Stimulated activated CD4-positive, alpha-beta T cell treated with anti-CD3 and anti-CD28 coated beads, Interleukin-4, amount 100 ng/mL, for 1 hour (primary cell): Measurements from ENCODE around the gene LTF.
"Not testable (repeated sequence)": the region's sequence is repeated elsewhere in the genome, so short reads cannot be mapped to it uniquely, and the experiment has no call there.

ENCODE experiments used
- DNase-seq: peaks from one replicate; pipeline ENCODE4 v3.0.0-alpha.2; 2020

LTF gene

DNA sequence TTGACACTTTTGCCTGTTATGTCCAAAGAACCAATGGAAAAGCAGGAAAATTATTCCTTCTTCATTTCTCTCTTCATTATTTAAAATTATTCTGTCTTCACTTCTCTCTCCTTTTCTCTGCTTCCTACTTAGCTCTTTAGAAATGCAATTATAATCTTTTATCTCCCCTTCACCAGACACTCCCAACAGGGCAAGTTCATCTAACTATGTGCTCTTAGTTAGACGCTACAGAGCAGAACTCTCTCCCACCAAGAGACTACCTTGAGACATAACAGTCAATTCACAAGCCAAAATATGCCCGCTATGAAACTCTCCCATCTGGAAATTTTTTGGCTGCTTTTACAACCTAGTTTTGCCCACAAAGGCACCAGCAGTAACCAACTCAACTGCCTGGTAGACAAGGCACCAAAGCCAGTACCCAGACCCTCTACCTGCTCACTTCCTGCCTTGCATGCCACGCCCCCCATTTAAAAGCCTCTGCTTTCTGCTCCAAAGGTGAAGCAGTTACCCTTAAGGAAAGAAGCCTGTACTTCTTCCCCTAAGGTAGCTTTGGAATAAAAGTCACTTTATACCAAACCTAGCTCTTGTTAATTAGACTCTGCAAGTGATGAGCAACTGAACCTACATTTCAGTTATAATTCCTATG, 29.5 kb downstream of the LTF start:
- DNase-seq: no peak

DNA sequence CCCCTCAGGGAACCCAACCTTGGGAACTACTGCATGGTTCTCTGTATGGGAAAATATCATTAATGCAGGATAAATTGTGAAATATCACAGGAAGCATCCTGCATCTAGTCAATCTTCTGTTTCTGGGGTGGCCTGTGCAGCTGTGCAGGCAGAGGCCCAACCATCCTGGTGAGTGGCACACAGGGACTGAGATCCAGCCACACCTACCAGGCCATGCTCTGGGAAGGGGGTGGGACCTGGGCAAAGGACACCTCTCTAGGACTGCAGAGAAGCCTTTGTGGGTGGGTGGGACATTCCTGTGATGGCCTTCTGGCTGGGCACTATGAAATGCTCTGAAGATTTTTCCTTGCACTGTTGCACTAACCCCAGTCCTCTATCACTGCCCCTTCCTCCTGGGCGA, 30.9 kb downstream of the LTF start:
- no peak for DNase-seq

DNA sequence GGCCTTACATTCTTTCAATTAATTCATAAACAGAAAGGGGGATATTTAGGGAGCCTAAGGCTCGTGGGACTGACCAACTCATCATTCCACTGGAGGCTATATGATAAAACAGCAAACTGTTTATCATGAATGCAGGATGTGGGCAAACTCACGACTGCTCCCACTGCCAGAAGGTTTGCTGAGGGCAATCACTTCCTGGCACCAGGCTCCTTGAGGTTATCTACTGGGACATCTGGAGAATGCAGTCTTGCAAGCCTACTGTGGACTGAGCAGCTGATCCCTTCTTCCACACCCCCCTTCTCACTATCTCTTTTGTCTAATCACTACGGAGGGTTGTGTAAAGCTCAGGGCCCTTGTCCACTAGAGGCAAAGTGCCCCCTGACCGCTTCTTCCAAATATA, 31.6 kb downstream of the LTF start:
- not testable (repeated sequence) for DNase-seq

DNA sequence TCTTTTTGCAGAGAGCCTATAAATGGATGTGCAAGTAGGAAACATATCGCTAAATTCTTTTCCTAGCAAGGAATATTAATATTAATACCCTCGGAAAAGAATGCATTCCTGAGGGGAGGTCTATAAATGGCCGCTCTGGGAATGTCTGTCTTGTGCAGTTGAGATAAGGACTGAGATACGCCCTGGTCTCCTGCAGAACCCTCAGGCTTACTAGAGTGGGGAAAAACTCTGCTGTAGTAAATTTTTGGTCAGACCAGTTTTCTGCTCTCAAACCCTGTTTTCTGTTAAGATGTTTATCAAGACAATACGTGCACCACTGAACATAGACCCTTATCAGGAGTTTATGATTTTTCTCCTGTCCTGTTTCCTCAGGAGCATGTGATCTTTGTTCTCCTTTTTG, 32.8 kb downstream of the LTF start:
- DNase-seq: not testable (repeated sequence)

DNA sequence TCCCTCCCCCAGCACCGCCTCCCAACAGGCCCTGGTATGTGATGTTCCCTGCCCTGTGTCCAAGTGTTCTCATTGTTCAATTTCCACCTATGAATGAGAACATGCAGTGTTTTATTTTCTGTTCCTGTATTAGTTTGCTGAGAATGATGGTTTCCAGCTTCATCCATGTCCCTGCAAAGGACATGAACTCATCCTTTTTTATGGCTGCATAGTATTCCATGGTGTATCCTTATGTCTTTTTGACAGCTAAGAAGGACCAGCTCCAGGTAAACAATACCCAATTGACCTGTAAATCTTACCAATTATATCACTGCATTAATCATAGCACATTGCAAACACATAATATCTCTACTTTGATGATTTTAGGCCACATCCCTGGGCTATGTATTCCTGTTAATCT, 33.8 kb downstream of the LTF start:
- not testable (repeated sequence) for DNase-seq

DNA sequence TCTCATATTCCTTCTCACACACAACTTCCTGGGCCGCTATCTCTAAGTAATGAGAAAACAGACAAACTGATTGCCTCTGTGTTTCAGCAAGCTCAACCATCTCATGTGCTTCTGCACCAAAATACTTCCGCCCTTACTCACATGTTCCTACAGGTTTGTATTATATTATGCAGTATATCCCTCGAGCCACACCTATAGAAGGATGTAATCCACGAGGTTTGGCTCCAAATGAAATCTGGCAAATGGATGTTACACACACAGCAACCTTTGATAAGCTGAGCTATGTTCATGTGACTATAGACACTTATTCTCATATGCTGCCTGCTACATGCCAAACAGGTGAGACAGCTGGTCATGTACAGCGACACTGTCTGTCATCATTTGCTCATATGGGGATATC, 35.0 kb downstream of the LTF start:
- no peak for DNase-seq

DNA sequence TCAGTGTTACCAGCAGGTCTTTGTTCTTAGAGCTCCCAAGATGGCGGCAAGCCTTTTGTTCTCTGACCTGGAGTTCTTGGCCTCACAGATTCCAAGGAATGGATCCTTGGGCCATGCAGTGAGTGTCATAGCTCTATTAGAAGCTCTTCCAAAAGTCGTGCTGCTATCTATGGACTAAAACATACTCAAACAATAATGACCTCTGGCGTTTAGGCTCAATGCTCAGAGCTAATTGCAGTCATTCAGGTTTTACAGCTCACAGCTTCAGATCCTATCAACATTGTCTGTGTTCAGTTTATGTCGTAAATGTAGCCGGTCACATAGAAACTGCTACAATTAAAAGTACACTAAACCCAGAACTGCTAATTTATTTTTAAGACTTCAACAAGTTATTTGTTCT, 35.5 kb downstream of the LTF start:
- no peak for DNase-seq

DNA sequence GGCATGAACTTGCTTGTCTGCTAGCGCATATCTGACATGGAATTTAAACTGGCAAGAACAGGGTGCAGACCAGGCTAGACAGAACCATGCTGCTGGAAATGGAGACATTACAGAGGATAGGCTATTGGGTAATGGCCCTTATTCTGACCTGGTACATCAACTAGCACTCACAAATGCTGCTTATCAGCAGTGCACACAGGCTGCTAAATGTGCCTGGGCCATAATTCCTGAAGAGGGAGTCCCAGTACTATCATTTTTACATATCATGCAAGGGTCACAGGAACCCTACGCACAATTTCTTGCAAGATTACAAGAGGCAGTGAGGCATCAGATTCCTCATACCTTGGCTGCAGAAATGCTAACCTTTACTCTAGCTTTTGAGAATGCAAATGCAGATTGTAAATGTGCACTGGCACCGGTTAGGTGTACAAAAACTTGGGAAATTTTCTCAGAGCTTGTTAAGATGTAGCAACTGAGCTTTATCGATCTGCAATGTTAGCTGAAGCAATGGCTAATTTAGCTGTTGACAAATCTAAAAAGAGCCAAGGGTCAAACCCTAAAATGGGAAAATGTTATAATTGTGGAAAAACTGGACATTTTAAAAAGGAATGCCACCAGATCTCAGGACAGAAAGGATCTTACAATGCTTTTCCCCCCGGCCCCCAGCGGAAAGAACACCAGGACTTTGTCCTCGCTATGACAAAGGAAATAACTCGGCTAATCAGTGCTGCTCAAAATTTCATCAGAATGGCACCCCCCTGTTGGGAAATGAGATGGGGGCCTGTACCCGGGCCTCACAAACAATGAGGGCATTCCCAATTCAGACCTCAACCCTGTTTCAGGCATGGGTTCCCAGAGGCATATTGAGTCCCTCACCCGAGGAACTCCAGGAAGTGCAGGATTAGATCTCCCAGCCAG, 36.5 kb downstream of the LTF start:
- no peak for DNase-seq

DNA sequence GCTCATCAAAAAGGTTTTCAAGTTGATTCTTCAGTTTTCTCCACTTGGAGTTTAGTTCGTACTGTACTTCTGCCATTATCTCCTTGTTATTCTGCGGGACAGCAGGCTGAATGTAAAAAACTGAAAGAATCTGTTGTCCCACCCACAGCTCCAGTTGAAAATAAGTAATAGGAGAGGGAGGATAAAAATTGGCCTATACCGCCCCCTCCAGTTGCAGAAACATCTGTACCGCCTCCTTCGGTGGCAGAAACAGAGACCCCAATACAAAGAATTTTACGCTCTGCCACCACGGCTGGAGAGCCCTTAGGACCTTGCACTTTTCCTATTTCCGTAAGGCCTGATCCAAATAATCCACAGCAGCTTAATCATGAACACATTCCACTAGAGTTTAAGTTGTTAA, 37.3 kb downstream of the LTF start:
- DNase-seq: not testable (repeated sequence)

DNA sequence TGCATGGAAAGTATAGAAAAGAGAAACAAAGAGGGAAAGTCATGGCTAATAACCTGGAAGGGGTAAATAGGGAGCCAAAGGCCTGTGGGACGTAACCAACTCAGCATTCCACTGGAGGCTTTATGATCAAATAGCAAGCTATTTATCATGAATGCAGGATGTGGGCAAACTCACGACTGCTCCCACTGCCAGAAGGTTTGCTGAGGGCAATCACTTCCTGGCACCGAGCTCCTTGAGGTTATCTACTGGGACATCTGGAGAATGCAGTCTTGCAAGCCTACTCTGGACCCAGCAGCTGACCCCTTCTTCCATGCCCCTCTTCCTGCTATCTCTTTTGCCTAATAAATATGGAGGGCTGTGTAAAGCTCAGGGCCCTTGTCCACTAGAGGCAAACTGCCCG, 38.2 kb downstream of the LTF start:
- not testable (repeated sequence) for DNase-seq

DNA sequence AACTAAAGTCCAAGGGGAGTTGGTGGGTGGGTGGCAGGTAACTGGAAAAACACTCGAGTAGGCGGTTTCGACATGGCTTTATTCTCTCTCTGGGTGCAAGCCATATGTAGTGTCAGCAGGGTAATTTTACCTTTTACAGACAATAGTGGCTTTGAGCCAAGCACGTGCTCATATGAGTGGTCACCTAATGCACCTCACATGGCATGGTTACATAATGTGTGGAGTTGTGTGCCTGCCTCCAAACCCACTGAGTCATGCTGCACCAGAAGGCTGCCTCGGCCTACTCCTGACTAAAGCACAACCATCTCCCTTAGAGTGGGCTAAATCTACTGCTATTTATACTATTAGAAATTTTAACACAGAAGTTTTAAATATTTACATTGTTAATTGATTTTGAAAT, 41.1 kb downstream of the LTF start:
- DNase-seq: no peak

DNA sequence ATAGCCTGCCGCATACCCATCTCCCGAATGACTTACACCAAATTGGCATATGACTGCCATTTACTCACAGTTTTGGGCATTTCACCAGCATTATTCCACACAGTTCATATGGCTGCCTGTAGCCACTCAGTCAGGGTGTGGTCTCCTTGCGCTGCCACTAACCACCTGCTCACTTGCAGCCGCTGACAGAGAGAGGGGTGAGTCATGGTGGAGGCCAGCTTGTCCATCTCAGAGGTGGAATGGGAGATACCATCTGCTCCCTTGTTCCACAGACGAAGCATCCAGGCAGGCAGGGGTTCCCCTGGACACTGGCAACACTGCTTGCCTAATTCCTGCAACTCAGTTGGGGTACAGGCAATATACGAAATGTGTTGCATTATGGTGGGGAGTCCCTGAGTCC, 42.1 kb downstream of the LTF start:
- no peak for DNase-seq

DNA sequence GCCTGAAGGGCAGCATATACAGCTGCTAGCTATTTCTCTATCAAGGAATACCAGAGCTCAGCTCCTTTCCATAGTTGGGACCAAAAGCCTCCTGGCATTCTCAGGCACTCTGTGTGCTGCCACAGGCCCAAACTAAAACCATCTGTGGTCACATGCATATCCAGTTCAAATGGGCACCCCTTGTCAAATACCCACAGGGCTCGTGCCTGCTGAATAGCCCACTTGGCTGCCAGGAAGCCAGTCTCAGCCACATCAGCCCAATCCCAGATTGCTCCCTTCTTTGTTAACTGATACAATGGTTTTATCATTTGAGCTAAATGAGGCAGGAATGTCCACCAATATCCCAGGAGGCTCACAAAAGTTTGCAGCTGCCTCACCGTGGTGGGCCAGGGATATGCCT, 43.8 kb downstream of the LTF start:
- DNase-seq: no peak

DNA sequence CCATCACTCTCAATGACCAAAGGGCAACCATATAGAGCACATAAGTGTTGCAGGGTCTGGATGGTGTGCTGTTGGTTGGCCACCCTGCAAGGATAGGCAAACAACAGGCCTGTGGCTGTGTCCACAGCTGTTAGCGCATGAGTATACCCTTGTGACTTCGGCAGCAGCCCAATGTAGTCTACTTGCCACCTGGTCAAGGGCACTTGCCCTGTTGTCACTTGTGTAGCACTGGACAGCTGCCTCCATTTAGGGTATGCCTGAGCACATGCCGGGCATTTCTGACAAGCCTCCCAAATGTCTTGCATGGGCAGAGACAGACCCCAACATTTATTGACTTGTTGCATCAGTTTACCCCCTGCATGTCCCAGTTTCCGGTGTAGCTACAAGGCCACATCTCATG, 44.9 kb downstream of the LTF start:
- DNase-seq: no peak

DNA sequence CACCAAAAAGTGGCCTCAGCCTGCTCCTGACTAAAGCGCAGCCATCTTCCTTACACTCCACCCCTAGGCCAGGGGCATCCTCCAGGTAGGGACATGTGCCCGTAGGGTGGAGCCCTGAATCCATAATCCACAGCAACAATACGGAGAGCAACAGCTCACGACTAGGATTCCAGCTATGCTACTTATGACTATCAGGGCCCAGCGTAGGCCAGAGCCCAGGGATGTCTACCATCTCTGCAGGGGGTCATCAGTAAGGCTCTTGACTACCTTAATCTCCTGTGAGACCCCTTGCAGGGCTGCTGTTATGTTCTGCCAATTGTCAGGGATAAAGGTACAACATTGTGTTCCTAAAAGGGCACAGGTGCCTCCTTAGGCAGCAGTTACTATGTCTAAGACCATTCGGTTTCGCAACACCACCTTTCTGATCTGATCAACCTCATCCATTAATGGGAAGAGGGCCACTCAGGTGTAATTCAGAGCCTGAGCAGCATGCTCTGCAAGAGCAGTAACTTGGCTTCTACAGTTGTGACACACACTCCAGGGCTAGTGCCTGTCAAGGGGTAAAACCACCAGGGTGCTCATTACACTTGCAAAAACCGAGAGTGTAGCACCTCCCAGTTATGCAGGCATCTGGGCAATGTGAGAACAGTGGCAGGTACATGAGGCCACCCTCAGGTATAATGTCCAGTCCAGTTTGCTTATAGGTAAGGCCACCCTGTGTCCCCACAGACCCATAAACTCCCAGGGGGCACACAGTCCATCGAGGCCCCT, 46.7 kb downstream of the LTF start:
- no peak for DNase-seq

DNA sequence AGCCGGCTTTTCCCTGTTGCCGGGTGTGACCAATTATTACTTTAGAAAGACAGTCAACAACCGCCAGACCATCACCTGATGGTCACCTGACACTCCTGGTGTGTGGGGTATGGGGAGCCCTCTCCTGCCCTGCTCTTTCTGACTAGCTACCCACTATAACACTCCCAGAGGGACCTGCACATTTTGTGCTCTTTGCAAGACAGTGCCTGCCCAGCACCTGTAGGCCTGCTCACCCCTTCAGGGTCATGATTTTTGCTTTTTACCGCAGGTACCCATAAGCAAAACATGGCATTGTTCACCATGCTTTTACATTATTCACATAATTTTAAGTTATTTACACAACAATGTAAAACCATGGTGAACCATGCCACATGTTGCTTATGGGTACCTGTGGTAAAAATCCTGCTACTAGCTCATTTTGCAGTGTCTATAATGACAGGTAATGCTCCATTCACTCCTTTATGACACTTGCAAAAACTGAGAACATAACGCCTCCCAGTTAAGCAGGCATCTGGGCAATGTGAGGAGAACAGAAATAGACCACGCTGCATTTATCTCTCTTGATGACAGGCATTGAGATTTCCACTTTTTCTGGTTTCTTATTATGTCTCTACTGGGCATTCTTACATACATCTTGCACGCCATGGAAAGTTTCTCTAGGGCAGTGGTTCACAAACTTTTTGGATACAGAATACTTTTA, 47.7 kb downstream of the LTF start:
- DNase-seq: no peak

DNA sequence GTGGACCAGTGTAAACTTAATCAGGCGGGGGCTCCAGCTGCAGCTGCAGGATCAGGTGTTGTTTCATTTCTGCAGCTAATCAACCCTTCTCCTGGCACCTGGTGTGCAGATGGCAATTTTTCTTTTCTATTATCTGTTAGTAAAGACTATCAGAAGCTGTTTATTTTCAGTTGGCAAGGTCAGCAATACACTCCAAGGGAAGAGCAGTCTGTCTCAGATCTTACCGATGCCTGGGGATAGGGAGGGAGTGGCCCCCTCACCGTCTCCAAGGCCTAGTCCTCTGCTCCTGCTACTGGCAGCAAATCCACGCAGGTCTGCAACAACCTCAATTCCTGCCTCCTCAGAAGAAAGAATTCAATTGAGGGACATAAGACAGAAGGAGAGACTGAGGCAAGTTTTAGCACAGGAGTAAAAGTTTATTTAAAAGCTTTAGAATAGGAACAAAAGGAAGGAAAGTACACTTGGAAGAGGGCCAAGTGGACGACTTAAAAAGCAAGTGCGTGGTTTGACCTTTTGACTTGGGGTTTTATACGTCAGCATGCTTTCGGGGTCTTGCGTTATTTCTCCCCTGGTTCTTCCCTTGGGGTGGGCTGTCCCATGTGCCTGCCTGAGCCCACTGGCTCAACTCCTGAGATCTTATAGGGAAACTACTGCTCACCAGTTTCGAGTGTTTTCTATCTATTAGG, 48.4 kb downstream of the LTF start:
- DNase-seq: no peak

DNA sequence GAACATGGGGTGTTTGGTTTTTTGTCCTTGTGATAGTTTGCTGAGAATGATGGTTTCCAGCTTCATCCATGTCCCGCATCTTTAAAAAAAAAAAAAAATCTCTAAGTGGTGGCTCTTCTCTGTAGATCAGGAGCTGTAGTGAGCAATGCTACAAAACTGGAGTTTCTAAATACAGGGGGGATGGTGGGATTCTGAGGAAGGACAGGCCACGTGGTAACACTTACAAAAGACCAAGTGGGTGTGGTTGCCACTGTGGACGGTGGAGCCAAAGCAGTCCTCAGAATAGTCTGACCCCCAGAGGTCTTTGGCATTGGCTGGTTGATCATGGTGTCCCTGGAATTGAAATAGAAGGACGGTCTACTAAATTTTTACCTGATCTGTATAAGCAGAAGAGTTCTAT, 50.0 kb downstream of the LTF start:
- no peak for DNase-seq

DNA sequence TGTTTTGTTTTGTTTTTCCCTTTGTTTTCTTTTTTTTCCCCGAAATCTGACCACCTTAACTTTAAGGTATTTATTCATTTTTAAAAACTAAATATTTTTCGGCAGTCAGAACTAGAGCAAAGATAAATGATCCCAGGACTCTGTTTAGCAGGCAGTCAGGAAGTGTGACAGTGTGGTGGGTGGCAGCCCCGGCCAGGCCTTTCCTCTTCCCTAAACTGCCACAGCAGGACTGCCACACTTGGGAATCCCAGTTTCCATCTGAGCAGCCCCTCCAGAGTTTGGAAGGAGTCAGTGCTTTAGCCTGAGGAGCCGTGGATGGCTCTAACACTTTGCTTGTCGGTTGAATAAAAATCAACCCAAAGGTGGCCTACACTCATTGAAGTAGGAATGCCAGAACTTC, 50.8 kb downstream of the LTF start:
- DNase-seq: no peak

DNA sequence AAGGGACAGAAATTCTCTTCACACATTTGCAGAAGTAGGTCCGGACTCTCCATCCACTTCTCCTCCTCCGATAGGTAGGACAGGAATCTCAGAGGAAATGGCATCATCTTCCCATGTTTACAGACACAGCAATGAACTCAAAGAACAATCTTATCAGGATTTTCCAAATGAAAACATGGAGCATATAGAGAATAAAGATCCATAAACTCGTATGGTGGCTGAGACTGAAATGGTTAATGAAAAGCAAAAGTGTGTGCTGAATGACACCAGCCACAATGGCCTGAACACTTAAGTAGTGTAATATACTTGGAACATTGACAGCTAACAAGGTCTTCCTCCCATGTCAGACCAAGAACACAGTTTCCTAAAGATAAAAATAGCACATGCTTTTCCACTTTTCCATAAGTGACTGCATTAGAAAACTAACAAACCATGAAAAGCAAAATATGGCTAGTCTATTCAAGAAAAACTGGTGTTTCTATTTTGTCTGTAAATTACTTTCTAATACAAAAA, 51.9 kb downstream of the LTF start:
- DNase-seq: no peak

DNA sequence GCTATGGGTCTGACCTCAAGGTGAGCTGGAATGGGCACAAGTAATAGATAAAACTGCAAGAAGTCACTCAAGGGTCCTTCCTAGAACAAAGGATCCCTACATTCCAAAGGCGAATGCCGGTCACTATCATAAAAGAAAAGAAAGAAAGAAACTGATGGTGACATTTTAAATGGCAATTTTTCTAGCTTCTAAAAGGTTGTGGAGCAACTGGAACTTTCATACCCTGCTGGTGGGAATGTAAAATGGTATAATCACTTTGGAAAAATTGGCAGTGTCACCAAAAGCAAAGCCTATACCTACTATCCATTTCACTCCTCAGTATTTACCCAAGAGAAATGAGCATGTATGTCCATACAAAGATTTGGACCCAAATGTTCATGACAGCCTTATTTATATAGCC, 53.4 kb downstream of the LTF start:
- no peak for DNase-seq

DNA sequence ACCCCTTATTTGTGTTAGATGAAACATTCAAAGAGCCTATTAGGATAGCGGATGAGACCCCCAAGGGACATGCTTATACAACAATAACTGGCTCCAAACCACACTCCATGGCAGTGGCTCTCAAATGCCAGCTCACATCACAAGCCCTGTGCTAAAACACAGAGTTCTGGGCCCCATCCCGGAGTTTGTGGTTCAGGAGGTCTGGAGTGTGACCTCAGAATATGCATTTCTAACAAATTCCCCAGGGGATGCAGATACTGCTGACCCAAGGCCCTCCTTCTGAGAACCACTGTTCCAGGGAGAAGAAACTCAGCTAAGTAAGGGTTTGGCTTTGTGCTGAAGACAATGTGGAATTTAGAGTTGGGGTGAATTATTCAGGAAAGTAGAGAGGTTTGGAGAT, 54.0 kb downstream of the LTF start:
- no peak for DNase-seq
